T-helper 1 cell treated with Interleukin-12 subunit alpha and Interleukin-12 subunit beta and Interleukin-4 antibody, amounts not matched to agents 30 μg/mL and 1 μg/mL, for 36 hours (primary cell): Measurements from ENCODE around the gene BIRC3.

ENCODE experiments used
- H3K27ac Mint-ChIP-seq: one replicate; pipeline ENCODE4 v1.8.0; 2021; ENCODE audit warnings: mild to moderate bottlenecking, mixed read lengths
- H3K27me3 Mint-ChIP-seq: one replicate; pipeline ENCODE4 v1.8.0; 2021; ENCODE audit warnings: low read depth, mixed read lengths
- H3K36me3 Mint-ChIP-seq: one replicate; pipeline ENCODE4 v1.8.0; 2021; ENCODE audit warnings: low read depth, mixed read lengths
- H3K4me1 Mint-ChIP-seq: one replicate; pipeline ENCODE4 v1.8.0; 2021; ENCODE audit warnings: low read depth, mixed read lengths
- H3K4me3 Mint-ChIP-seq: one replicate; pipeline ENCODE4 v1.8.0; 2021; ENCODE audit warnings: mild to moderate bottlenecking, moderate library complexity, mixed read lengths
- H3K9me3 Mint-ChIP-seq: one replicate; pipeline ENCODE4 v1.8.0; 2021; ENCODE audit warnings: mixed read lengths

BIRC3 gene

DNA sequence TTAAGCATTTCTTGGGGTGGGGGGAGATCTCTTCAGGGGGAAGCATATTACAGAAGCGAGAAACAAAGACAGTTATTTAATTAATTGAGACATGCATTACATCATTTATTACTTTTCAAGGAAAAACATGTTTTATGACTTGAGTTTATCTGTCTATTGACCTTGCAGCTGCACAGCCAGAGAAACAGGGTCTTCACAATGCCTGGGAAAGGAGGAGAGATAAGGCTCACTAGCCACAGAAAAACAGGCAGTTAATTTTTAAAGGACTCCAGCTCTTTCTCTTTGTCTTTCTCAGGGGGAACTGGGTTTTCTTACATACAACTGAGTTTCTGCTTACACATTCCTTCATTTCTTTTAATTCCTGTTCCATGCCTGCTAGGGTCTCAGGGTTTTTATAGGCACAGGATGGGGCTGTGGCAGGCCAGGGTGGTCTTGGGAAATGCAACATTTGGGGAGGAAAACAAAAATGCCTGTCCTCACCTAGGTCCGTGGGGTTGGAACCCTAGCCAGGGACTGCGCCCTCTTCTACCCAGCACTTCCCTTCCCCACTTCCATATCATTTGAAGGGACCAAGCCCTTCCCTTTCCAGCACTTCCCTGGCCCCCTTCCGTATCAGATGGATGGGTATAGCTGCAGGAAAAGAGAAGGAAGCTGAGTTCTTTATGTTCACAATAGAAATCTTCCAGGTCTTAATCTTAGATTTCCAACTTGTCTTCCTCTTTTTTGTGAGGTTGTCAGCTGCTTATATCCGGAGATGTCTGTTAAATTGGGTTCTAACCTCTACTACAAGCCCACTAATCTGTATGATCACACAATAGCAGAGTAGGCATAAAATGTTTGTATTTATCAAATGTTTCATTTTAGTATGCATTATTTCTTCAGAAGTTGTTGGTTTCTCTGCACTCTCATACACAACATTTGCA lies 68.1 kb downstream of the BIRC3 start:
- H3K4me3 Mint-ChIP-seq, result no peak overlapping the region
- H3K36me3 Mint-ChIP-seq, result peaks cover 54% of the 10 kb centered on the region
- H3K4me1 Mint-ChIP-seq, result peaks cover 22% of the 10 kb centered on the region
- peaks cover 8% of the 10 kb centered on the region for H3K9me3 Mint-ChIP-seq
- no peak overlapping the region for H3K27ac Mint-ChIP-seq
- H3K27me3 Mint-ChIP-seq, result no peaks in the 10 kb centered on the region

DNA sequence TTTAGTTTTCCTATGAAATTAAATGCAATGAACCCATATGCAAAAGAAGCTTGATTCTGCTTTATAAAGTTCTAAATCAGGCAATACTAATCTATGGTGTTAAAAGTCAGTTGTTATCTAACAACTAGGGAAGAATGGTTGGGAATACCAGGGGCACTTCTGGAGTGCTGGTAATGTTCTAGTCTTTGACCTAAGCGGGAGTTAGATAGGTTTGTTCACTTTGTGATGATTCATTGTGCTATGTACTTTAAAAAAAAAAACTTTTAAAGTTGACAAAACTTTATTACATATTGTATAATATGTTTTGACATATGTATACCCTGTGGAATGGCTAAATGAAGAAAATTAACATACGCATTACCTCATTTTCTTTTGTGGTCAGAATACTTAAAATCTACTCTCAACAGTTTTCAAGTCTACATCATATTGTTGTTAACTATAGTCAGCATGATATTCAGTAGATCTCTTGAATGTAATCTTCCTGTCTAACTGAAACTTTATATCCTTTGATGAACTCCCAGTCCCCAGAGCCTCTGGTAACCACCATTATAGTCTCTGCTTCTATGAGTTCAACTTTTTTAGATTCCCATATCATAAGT lies 69.0 kb downstream of the BIRC3 start:
- H3K27me3 Mint-ChIP-seq, result no peaks in the 10 kb centered on the region
- H3K4me3 Mint-ChIP-seq, result no peak overlapping the region
- H3K4me1 Mint-ChIP-seq, result peaks cover 27% of the 10 kb centered on the region
- peaks cover 8% of the 10 kb centered on the region for H3K9me3 Mint-ChIP-seq
- H3K27ac Mint-ChIP-seq, result no peak overlapping the region
- H3K36me3 Mint-ChIP-seq, result peaks cover 54% of the 10 kb centered on the region

DNA sequence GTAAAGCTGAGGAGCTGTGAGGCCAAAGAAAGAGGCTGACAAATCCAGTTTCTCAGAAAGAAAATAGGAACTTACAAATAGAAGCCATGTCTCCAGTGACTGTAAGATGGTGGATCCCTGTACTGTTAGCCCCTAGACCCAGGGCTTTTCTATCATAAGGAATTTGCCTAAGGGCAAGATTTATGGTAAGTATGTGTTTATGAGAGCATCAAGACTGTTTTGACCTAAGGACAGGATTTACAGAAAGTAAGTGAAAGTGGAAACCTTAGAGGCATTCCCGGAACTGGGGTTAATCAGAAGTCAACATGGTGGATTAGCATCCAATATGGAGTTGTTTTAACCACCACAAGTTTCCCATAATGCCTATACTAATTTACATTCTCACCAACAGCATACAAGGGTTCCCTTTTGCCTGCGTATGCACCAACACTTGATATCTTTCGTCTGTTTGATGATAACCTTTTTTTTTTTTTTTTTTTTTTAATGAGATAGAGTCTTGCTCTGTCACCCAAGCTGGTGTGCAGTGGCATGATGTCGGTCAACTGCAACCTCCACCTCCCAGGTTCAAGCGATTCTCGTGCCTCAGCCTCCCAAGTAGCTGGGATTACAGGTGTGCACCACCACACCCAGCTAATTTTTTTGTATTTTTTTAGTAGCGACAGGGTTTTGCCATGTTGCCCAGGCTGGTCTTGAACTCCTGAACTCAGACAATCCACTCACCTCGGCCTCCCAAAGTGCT lies 69.9 kb downstream of the BIRC3 start:
- H3K27ac Mint-ChIP-seq, result no peak overlapping the region
- H3K4me3 Mint-ChIP-seq, result no peak overlapping the region
- no peaks in the 10 kb centered on the region for H3K27me3 Mint-ChIP-seq
- peaks cover 50% of the 10 kb centered on the region for H3K36me3 Mint-ChIP-seq
- peaks cover 8% of the 10 kb centered on the region for H3K9me3 Mint-ChIP-seq
- peaks cover 27% of the 10 kb centered on the region for H3K4me1 Mint-ChIP-seq
